SK-N-SH (cell line): ENCODE data around the gene GGPS1. TPM values are rescaled to one million over a fixed set of nuclear protein-coding genes. Genes with fewer than 3 reads are reported as not detected.

Source experiments
- CTCF ChIA-PET: fragments of 300-600, 350-600 bp; formaldehyde crosslinking; extraction: SDS; loops from one replicate; lab custom pipeline; 2021; lab: Yijun Ruan, JAX
- POLR2A ChIA-PET: fragments of 350-600 bp; sonication (Branson Sonifier 250); formaldehyde crosslinking; extraction: SDS; loops from one replicate; lab custom pipeline; 2020; ENCODE audit warnings: antibody characterized with exemption, inconsistent platforms; lab: Yijun Ruan, JAX
- DNase-seq: peaks from one replicate; pipeline ENCODE4 v3.0.0; 2012
- H2AFZ ChIP-seq: fragments of 200-600 bp; sonication (generic); 2 replicates; pipeline ENCODE4 v1.8.1; 2016; ENCODE audit warnings: antibody characterized with exemption, mild to moderate bottlenecking, low read depth
- H3F3A ChIP-seq: fragments of 200-600 bp; sonication (generic); replicated peaks from 2 replicates; pipeline ENCODE3; 2016; ENCODE audit warnings: antibody characterized with exemption, mild to moderate bottlenecking; ENCODE audit not compliant: insufficient read depth
- H3K27ac ChIP-seq, 2 experiments: fragments of 200-500 bp in 1 of 2; fragments of 200-600 bp in 1 of 2; sonication (Bioruptor generic) in 1 of 2; sonication (generic), shearing (Covaris generic) in 1 of 2; 2 replicates each; pipeline versions ENCODE4 v1.5.1 to v1.6.1; 2014 to 2016; ENCODE audit warnings: low read depth in 2 of 2, inconsistent platforms in 1 of 2, low read length in 1 of 2, mild to moderate bottlenecking in 1 of 2, mixed read lengths in 1 of 2
- H3K27me3 ChIP-seq: fragments of 200-600 bp; sonication (generic), shearing (Covaris generic); 2 replicates; pipeline ENCODE4 v1.6.1; 2016; ENCODE audit warnings: mixed run types; ENCODE audit not compliant: insufficient read depth
- H3K36me3 ChIP-seq, 2 experiments: fragments of 200-500 bp in 1 of 2; fragments of 200-600 bp in 1 of 2; sonication (Bioruptor generic) in 1 of 2; sonication (generic) in 1 of 2; replicated peaks in 1 of 2; 2 replicates each; pipeline versions ENCODE3 to v1.5.1; 2014 to 2016; ENCODE audit warnings: low read length in 1 of 2, mild to moderate bottlenecking in 1 of 2; ENCODE audit not compliant: insufficient read depth in 2 of 2, control insufficient read depth in 1 of 2
- H3K4me1 ChIP-seq, 2 experiments: fragments of 200-500 bp in 1 of 2; fragments of 200-600 bp in 1 of 2; sonication (Bioruptor generic) in 1 of 2; sonication (generic), shearing (Covaris generic) in 1 of 2; 2 replicates each; pipeline versions ENCODE4 v1.5.1 to v1.6.1; 2014 to 2016; ENCODE audit warnings: low read depth in 1 of 2, low read length in 1 of 2, mixed run types in 1 of 2; ENCODE audit not compliant: insufficient read depth in 2 of 2, control insufficient read depth in 1 of 2
- H3K4me2 ChIP-seq: fragments of 200-600 bp; sonication (generic), shearing (Covaris generic); 2 replicates; pipeline ENCODE4 v1.6.1; 2017; ENCODE audit warnings: mixed run types
- H3K4me3 ChIP-seq, 2 experiments: fragments of 200-500 bp in 1 of 2; fragments of 200-600 bp in 1 of 2; sonication (Bioruptor generic) in 1 of 2; sonication (generic), shearing (Covaris generic) in 1 of 2; 2 replicates each; pipeline versions ENCODE4 v1.5.1 to v1.8.1; 2014 to 2016; ENCODE audit warnings: low read depth in 2 of 2, inconsistent platforms in 1 of 2, low read length in 1 of 2, mild to moderate bottlenecking in 1 of 2, mixed read lengths in 1 of 2, moderate library complexity in 1 of 2
- H3K79me2 ChIP-seq: fragments of 200-600 bp; sonication (generic); 2 replicates; pipeline ENCODE4 v1.8.1; 2017; ENCODE audit warnings: mild to moderate bottlenecking; ENCODE audit not compliant: insufficient read depth
- H3K9ac ChIP-seq: fragments of 200-600 bp; sonication (generic); 2 replicates; pipeline ENCODE4 v1.6.1; 2017; ENCODE audit warnings: mixed run types
- H3K9me2 ChIP-seq: fragments of 200-600 bp; sonication (generic); 2 replicates; pipeline ENCODE4 v1.6.1; 2017; ENCODE audit warnings: mixed run types
- H3K9me3 ChIP-seq: fragments of 200-600 bp; sonication (generic); 2 replicates; pipeline ENCODE4 v1.6.1; 2017; ENCODE audit warnings: mixed run types, mild to moderate bottlenecking, moderate library complexity
- H4K20me1 ChIP-seq: fragments of 200-600 bp; sonication (generic); 2 replicates; pipeline ENCODE4 v1.6.1; 2017; ENCODE audit warnings: mild to moderate bottlenecking, mixed run types; ENCODE audit not compliant: insufficient read depth
- ELF1 ChIP-seq: IDR thresholded peaks from 2 replicates; pipeline ENCODE4 v1.4.0; 2012
- EP300 ChIP-seq, 2 experiments: IDR thresholded peaks; 2 replicates each; pipeline versions ENCODE4 v1.4.0 to v1.6.1; 2012; ENCODE audit warnings: borderline replicate concordance in 1 of 2, low read depth in 1 of 2, low read length in 1 of 2
- FOXJ3 ChIP-seq: sonication (generic); formaldehyde crosslinking; IDR thresholded peaks from 2 replicates; pipeline ENCODE4 v1.5.1; 2020; ENCODE audit warnings: mild to moderate bottlenecking, missing genetic modification reagents
- FOXM1 ChIP-seq: IDR thresholded peaks from 2 replicates; pipeline ENCODE4 v1.4.0; 2012; ENCODE audit warnings: low read depth, mild to moderate bottlenecking
- GABPA ChIP-seq: IDR thresholded peaks from 2 replicates; pipeline ENCODE4 v1.4.0; 2012; ENCODE audit warnings: low read depth, mild to moderate bottlenecking
- MEF2A ChIP-seq: IDR thresholded peaks from 2 replicates; pipeline ENCODE4 v1.4.0; 2012; ENCODE audit warnings: low read depth, borderline replicate concordance
- RAD21 ChIP-seq: IDR thresholded peaks from 2 replicates; pipeline ENCODE4 v1.6.1; 2012; ENCODE audit warnings: mild to moderate bottlenecking, low read length
- SIN3A ChIP-seq: IDR thresholded peaks from 2 replicates; pipeline ENCODE4 v1.6.1; 2012; ENCODE audit warnings: low read depth, mild to moderate bottlenecking, low read length, moderate library complexity, borderline replicate concordance
- USF2 ChIP-seq: fragments of 150-350 bp; IDR thresholded peaks from 2 replicates; pipeline ENCODE4 v1.6.1; 2017; ENCODE audit warnings: antibody characterized with exemption, low read length, low read depth, borderline replicate concordance
- WGBS: methylation state at CpG from one replicate; pipeline ENCODE4 v1.1.6; 2017; ENCODE audit warnings: low lambda C conversion rate; 5-methylcytosine and 5-hydroxymethylcytosine counted together
- polyA plus RNA-seq, 3 experiments: library from polyadenylated mRNA; depleted of rRNA; stranded (reverse); fragments of >200 nt; gene quantifications; 2 replicates each; pipeline ENCODE4 v1.2.3, GENCODE V29; 2012

Gene GGPS1
- polyA plus RNA-seq, 1 of the 3 experiments (the other 2 are of a cell fraction) = 15.7 TPM

GRCh38 chr1:235325854-235326253 lies 2.5 kb upstream of the GGPS1 start:
- Histone ChIP-seq H3K4me1 (peaks cover 13 to 18% of the 10 kb centered on the region in 2 experiments; a peak in 3 of 4 replicates), H3K27ac (no peak overlapping the region), H3K9me2 (no peaks in the 10 kb centered on the region), H3K4me3 (peak overlapping the region; percentile 81 to 86; a peak in 3 of 4 replicates), H3K9ac (peak overlapping the region; percentile 91), H3K27me3 (no peaks in the 10 kb centered on the region), H2AFZ (no peak overlapping the region), H3K4me2 (peak overlapping the region; percentile 94), H3K36me3 (peaks cover 11 to 21% of the 10 kb centered on the region in 2 experiments), H3K9me3 (no peaks in the 10 kb centered on the region), H4K20me1 (peaks cover 63% of the 10 kb centered on the region), H3F3A (peaks cover 19% of the 10 kb centered on the region), H3K79me2 (peaks cover 87% of the 10 kb centered on the region)
- ChIA-PET CTCF (interaction anchor here (1.4 to 5.9 kb wide), 2 partner anchors 74 to 91 kb away, joined by 5 to 34 read pairs; no protein-coding TSS in a partner anchor), POLR2A (interaction anchor here (0.6 kb wide), 1 partner anchor 738 kb away, joined by 4 read pairs; no protein-coding TSS in a partner anchor)
- DNase-seq = no peak
- TF ChIP-seq ELF1 (no peak), GABPA (no peak), RAD21 (no peak), MEF2A (no peak), USF2 (no peak), FOXM1 (no peak), EP300 (IDR thresholded peaks at IDR 0.05; ENCODE audit: borderline replicate concordance in 1 of 2, low read depth in 1 of 2, low read length in 1 of 2) (no peak)
- 29% methylated on average over 2 of the region's 2 CpGs for WGBS

GRCh38 chr1:235326719-235327558 lies 1.4 kb upstream of the GGPS1 start:
- ChIA-PET POLR2A (interaction anchor here (1.8 kb wide), 1 partner anchor 40 kb away, joined by 6 read pairs; the partner anchor contains the start of gene TBCE), CTCF (interaction anchor here (1.4 to 5.9 kb wide), 2 partner anchors 75 to 90 kb away, joined by 5 to 34 read pairs; no protein-coding TSS in a partner anchor)
- Histone ChIP-seq H3K9ac (peak overlapping the region; percentile 91), H4K20me1 (peaks cover 65% of the 10 kb centered on the region), H3K4me3 (peak overlapping the region; percentile 81 to 86), H3K36me3 (peaks cover 16 to 32% of the 10 kb centered on the region in 2 experiments), H3K9me3 (no peaks in the 10 kb centered on the region), H3K27ac (peak overlapping the region; percentile 90 to 98), H3F3A (peaks cover 19% of the 10 kb centered on the region), H3K27me3 (no peaks in the 10 kb centered on the region), H3K4me2 (peak overlapping the region; percentile 94), H3K4me1 (peaks cover 13 to 28% of the 10 kb centered on the region in 2 experiments; a peak in 3 of 4 replicates), H3K79me2 (peaks cover 87% of the 10 kb centered on the region), H2AFZ (no peak overlapping the region), H3K9me2 (no peaks in the 10 kb centered on the region)
- peak; percentile 70 for DNase-seq
- WGBS = under 1% methylated on average over 47 of the region's 78 CpGs
- TF ChIP-seq SIN3A (0 out of 2 replicates have a peak, but pooled peaks have one; percentile 8), FOXJ3 (CRISPR knock-in tag) (no peak), ELF1 (no peak)
